ENCODE data around the gene CDH1. TPM values are rescaled to one million over a fixed set of nuclear protein-coding genes. Genes with fewer than 3 reads are reported as not detected.
A peak's percentile ranks its signal among the peaks of the same experiment; 100 is the strongest.

Gene CDH1
- total RNA-seq, 1 experiment from 2014 or later = 328 TPM

DNA sequence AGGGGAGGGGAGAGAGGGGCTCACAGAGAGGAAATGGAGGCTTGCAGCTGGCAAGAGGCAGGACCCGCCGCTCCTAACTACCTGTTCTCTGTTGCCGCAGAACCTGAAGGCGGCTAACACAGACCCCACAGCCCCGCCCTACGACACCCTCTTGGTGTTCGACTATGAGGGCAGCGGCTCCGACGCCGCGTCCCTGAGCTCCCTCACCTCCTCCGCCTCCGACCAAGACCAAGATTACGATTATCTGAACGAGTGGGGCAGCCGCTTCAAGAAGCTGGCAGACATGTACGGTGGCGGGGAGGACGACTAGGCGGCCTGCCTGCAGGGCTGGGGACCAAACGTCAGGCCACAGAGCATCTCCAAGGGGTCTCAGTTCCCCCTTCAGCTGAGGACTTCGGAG lies 39.0 kb upstream of the CDH1 start:
- BruUV-seq (replicated peaks) = no TSS peak
- CTCF ChIA-PET = interaction anchor here (0.7 kb wide), 1 partner anchor 97 kb away, joined by 3 read pairs; no protein-coding TSS in a partner anchor
- TF ChIP-seq, protein P1, sequence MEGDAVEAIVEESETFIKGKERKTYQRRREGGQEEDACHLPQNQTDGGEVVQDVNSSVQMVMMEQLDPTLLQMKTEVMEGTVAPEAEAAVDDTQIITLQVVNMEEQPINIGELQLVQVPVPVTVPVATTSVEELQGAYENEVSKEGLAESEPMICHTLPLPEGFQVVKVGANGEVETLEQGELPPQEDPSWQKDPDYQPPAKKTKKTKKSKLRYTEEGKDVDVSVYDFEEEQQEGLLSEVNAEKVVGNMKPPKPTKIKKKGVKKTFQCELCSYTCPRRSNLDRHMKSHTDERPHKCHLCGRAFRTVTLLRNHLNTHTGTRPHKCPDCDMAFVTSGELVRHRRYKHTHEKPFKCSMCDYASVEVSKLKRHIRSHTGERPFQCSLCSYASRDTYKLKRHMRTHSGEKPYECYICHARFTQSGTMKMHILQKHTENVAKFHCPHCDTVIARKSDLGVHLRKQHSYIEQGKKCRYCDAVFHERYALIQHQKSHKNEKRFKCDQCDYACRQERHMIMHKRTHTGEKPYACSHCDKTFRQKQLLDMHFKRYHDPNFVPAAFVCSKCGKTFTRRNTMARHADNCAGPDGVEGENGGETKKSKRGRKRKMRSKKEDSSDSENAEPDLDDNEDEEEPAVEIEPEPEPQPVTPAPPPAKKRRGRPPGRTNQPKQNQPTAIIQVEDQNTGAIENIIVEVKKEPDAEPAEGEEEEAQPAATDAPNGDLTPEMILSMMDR (IDR thresholded peaks at IDR 0.05; ENCODE audit: unreplicated experiment) = no peak
- no peaks in the 10 kb centered on the region for H3K9me3 Mint-ChIP-seq (ENCODE audit: low read depth, unreplicated experiment)
- DNase-seq = no peak
- H3K4me3 Mint-ChIP-seq (ENCODE audit: low read depth, unreplicated experiment) = no peak overlapping the region
- H3K4me1 Mint-ChIP-seq (ENCODE audit: low read depth, unreplicated experiment) = no peaks in the 10 kb centered on the region
- peaks cover 5% of the 10 kb centered on the region for H3K36me3 Mint-ChIP-seq (ENCODE audit: insufficient read depth, unreplicated experiment)
- intact Hi-C loops (cut with micrococcal nuclease; ENCODE audit: unreplicated experiment) = no loop called here
- no peaks in the 10 kb centered on the region for H3K27me3 Mint-ChIP-seq (ENCODE audit: unreplicated experiment)
- no peak overlapping the region for H3K27ac Mint-ChIP-seq (ENCODE audit: unreplicated experiment)

DNA sequence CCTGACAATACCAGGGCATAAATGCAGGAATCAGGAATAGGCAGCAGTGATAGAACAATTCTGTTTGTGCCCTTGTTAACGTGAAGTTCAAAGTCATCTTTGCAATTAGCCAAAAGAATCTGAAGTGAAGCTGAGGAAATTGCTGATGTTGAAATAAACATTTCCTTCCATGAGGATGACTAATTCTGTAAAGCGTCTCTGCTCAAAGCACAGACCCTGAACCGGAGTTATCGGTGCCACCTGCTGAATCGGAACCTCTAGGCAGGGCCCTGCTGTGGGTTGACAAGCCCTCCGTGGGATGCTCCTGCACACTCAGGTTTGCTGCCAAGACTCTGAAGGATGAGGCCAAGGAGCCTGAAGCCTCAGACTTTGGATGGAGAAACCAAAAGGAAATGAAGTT lies 37.0 kb upstream of the CDH1 start:
- Mint-ChIP-seq H3K36me3 (ENCODE audit: insufficient read depth, unreplicated experiment) (peaks cover 10% of the 10 kb centered on the region), H3K9me3 (ENCODE audit: low read depth, unreplicated experiment) (no peaks in the 10 kb centered on the region), H3K4me3 (ENCODE audit: low read depth, unreplicated experiment) (no peak overlapping the region), H3K27me3 (ENCODE audit: unreplicated experiment) (no peaks in the 10 kb centered on the region), H3K4me1 (ENCODE audit: low read depth, unreplicated experiment) (peaks cover 10% of the 10 kb centered on the region), H3K27ac (ENCODE audit: unreplicated experiment) (no peak overlapping the region)
- intact Hi-C loops (cut with micrococcal nuclease; ENCODE audit: unreplicated experiment) = loop anchor here (5.0 to 10.0 kb wide), 2 partner anchors 108 to 415 kb away; no protein-coding TSS in a partner anchor
- TF ChIP-seq, protein P1 (IDR thresholded peaks at IDR 0.05; ENCODE audit: unreplicated experiment) = no peak
- CTCF ChIA-PET = interaction anchor here (1.2 kb wide), 1 partner anchor 110 kb away, joined by 3 read pairs; no protein-coding TSS in a partner anchor
- no peak for DNase-seq
- no TSS peak for BruUV-seq (replicated peaks)

GRCh38 chr16:68700831-68701230 lies 36.3 kb upstream of the CDH1 start:
- intact Hi-C loops (cut with micrococcal nuclease; ENCODE audit: unreplicated experiment) = loop anchor here (5.0 to 10.0 kb wide), 2 partner anchors 109 to 414 kb away; no protein-coding TSS in a partner anchor
- H3K27me3 Mint-ChIP-seq (ENCODE audit: unreplicated experiment) = no peaks in the 10 kb centered on the region
- H3K9me3 Mint-ChIP-seq (ENCODE audit: low read depth, unreplicated experiment) = no peaks in the 10 kb centered on the region
- no TSS peak for BruUV-seq (replicated peaks)
- no peak overlapping the region for H3K27ac Mint-ChIP-seq (ENCODE audit: unreplicated experiment)
- CTCF ChIA-PET = interaction anchor here (1.2 kb wide), 1 partner anchor 110 kb away, joined by 3 read pairs; no protein-coding TSS in a partner anchor
- peaks cover 10% of the 10 kb centered on the region for H3K36me3 Mint-ChIP-seq (ENCODE audit: insufficient read depth, unreplicated experiment)
- DNase-seq = no peak
- no peak overlapping the region for H3K4me3 Mint-ChIP-seq (ENCODE audit: low read depth, unreplicated experiment)
- TF ChIP-seq, protein P1 (IDR thresholded peaks at IDR 0.05; ENCODE audit: unreplicated experiment) = no peak
- H3K4me1 Mint-ChIP-seq (ENCODE audit: low read depth, unreplicated experiment) = peaks cover 10% of the 10 kb centered on the region

- no peaks in the 10 kb centered on the region for H3K9me3 Mint-ChIP-seq (ENCODE audit: low read depth, unreplicated experiment)
- H3K36me3 Mint-ChIP-seq (ENCODE audit: insufficient read depth, unreplicated experiment) = peaks cover 5% of the 10 kb centered on the region
- no TSS peak for BruUV-seq (replicated peaks)
- no peaks in the 10 kb centered on the region for H3K27me3 Mint-ChIP-seq (ENCODE audit: unreplicated experiment)
- intact Hi-C loops (cut with micrococcal nuclease; ENCODE audit: unreplicated experiment) = loop anchor here (1.0 to 10.0 kb wide), 3 partner anchors 96 to 410 kb away; no protein-coding TSS in a partner anchor
- TF ChIP-seq, protein P1 (IDR thresholded peaks at IDR 0.05; ENCODE audit: unreplicated experiment) = peak; percentile 81
- H3K4me3 Mint-ChIP-seq (ENCODE audit: low read depth, unreplicated experiment) = no peak overlapping the region
- CTCF ChIA-PET = interaction anchor here (0.6 to 0.7 kb wide), 2 partner anchors 114 to 143 kb away, joined by 3 read pairs; no protein-coding TSS in a partner anchor
- peaks cover 32% of the 10 kb centered on the region for H3K4me1 Mint-ChIP-seq (ENCODE audit: low read depth, unreplicated experiment)
- H3K27ac Mint-ChIP-seq (ENCODE audit: unreplicated experiment) = no peak overlapping the region
- DNase-seq = peak; percentile 93
Observed at GRCh38 chr16:68704232-68704867, 32.7 kb upstream of the CDH1 start.
